Measurements from ENCODE around the gene ST7. TPM values are rescaled to one million over a fixed set of nuclear protein-coding genes. Genes with fewer than 3 reads are reported as not detected.

Gene ST7
- total and polyA plus RNA-seq, 2 experiments from 2014 or later = 9.9 to 18.3 TPM

DNA sequence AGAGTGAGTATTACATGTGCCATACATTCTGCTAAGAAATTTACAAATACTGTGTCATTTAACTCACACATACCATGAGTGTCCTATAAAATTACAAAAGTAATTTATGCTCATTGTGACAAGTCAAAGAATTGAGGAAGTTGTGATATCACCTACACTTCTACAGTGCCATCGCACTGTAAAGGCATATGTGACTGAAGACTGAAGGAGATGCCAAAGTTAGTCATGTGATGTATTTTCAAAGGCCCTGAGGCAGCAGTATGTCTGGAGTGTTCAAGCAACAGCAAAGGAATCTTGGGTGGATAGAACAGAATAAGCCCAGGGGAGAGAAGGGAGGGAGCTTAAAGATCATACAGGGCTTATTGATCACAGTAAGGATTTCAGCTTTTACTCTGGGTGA is 192.8 kb downstream of the ST7 start:
- Mint-ChIP-seq H3K36me3 (ENCODE audit: low read depth) (peaks cover 4% of the 10 kb centered on the region), H3K4me1 (peaks cover 50% of the 10 kb centered on the region), H3K27me3 (ENCODE audit: insufficient read depth, low read depth, poor library complexity) (no peaks in the 10 kb centered on the region), H3K9me3 (no peaks in the 10 kb centered on the region), H3K4me3 (no peak overlapping the region), H3K27ac (peak overlapping the region; percentile 8)
- no peaks in the 10 kb centered on the region for H4K20me1 ChIP-seq (replicated peaks; ENCODE audit: insufficient read depth)
- H3F3A ChIP-seq (replicated peaks; ENCODE audit: low read depth) = no peaks in the 10 kb centered on the region
- H3K27me3 ChIP-seq (ENCODE audit: insufficient read depth) = no peaks in the 10 kb centered on the region
- no peaks in the 10 kb centered on the region for H3K79me2 ChIP-seq (replicated peaks; ENCODE audit: insufficient read depth)
- no peak overlapping the region for H3K4me2 ChIP-seq
- no peaks in the 10 kb centered on the region for H3K36me3 ChIP-seq (ENCODE audit: insufficient read depth)
- DNase-seq (ENCODE audit: low spot score) (no peak), ATAC-seq (no peak)
- H3K4me1 ChIP-seq (ENCODE audit: insufficient read depth) = peaks cover 36% of the 10 kb centered on the region
- no peak overlapping the region for H3K4me3 ChIP-seq
- TF ChIP-seq, protein P1, sequence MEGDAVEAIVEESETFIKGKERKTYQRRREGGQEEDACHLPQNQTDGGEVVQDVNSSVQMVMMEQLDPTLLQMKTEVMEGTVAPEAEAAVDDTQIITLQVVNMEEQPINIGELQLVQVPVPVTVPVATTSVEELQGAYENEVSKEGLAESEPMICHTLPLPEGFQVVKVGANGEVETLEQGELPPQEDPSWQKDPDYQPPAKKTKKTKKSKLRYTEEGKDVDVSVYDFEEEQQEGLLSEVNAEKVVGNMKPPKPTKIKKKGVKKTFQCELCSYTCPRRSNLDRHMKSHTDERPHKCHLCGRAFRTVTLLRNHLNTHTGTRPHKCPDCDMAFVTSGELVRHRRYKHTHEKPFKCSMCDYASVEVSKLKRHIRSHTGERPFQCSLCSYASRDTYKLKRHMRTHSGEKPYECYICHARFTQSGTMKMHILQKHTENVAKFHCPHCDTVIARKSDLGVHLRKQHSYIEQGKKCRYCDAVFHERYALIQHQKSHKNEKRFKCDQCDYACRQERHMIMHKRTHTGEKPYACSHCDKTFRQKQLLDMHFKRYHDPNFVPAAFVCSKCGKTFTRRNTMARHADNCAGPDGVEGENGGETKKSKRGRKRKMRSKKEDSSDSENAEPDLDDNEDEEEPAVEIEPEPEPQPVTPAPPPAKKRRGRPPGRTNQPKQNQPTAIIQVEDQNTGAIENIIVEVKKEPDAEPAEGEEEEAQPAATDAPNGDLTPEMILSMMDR (conservative IDR thresholded peaks at IDR 0.05; ENCODE audit: low read depth in 2 of 2) = no peak
- TF ChIP-seq POLR2AphosphoS5 (IDR thresholded peaks at IDR 0.05; ENCODE audit: low read depth) = no peak
- no peak for TF ChIP-seq STAT1 (IDR thresholded peaks at IDR 0.05; ENCODE audit: unreplicated experiment)
- TF ChIP-seq CREB1 (CRISPR knock-in tag; IDR thresholded peaks at IDR 0.05; ENCODE audit: low read depth) = no peak
- TF ChIP-seq JUNB (IDR thresholded peaks at IDR 0.05; ENCODE audit: unreplicated experiment) = no peak
- no peak for TF ChIP-seq ZNF331 (CRISPR knock-in tag; IDR thresholded peaks at IDR 0.05; ENCODE audit: low read depth)
- no peak for TF ChIP-seq ZNF114 (CRISPR knock-in tag; IDR thresholded peaks at IDR 0.05)
- TF ChIP-seq EZH2phosphoT487 (IDR thresholded peaks at IDR 0.05; ENCODE audit: unreplicated experiment) = no peak
- TF ChIP-seq, protein P2, sequence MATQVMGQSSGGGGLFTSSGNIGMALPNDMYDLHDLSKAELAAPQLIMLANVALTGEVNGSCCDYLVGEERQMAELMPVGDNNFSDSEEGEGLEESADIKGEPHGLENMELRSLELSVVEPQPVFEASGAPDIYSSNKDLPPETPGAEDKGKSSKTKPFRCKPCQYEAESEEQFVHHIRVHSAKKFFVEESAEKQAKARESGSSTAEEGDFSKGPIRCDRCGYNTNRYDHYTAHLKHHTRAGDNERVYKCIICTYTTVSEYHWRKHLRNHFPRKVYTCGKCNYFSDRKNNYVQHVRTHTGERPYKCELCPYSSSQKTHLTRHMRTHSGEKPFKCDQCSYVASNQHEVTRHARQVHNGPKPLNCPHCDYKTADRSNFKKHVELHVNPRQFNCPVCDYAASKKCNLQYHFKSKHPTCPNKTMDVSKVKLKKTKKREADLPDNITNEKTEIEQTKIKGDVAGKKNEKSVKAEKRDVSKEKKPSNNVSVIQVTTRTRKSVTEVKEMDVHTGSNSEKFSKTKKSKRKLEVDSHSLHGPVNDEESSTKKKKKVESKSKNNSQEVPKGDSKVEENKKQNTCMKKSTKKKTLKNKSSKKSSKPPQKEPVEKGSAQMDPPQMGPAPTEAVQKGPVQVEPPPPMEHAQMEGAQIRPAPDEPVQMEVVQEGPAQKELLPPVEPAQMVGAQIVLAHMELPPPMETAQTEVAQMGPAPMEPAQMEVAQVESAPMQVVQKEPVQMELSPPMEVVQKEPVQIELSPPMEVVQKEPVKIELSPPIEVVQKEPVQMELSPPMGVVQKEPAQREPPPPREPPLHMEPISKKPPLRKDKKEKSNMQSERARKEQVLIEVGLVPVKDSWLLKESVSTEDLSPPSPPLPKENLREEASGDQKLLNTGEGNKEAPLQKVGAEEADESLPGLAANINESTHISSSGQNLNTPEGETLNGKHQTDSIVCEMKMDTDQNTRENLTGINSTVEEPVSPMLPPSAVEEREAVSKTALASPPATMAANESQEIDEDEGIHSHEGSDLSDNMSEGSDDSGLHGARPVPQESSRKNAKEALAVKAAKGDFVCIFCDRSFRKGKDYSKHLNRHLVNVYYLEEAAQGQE (IDR thresholded peaks at IDR 0.05; ENCODE audit: unreplicated experiment) = no peak
- no peak for TF ChIP-seq EZH2 (IDR thresholded peaks at IDR 0.05; ENCODE audit: low read depth, unreplicated experiment)
- H3K27ac ChIP-seq (ENCODE audit: low read depth) = peak overlapping the region; percentile 27; the same call in 1 of the 2 replicates
- H2AFZ ChIP-seq = no peak overlapping the region
- no peaks in the 10 kb centered on the region for H3K9me2 ChIP-seq (ENCODE audit: insufficient read depth)

DNA sequence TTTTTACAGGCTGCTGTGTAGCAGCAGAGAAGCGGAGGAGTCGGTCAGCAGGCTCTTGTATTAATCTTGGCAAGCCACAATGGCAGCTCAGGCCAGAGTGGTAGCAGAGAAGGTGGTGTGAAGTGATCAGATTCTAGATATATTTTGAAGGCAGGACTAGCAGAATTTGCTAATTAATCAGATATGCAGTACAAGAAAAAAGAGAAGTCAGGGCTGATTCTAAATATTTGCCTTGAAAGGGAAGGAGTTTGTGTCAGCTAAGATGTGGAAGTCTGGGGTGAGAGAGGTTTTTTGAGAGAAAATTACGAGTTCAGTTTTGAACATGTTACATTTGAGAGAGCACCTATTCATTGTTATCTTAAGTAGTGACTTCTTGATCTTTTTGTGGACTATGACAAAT is 193.2 kb downstream of the ST7 start:
- Mint-ChIP-seq H3K27ac (peak overlapping the region; percentile 8; the same call in 1 of the 2 replicates), H3K4me3 (no peak overlapping the region), H3K36me3 (ENCODE audit: low read depth) (peaks cover 4% of the 10 kb centered on the region), H3K9me3 (no peaks in the 10 kb centered on the region), H3K4me1 (peaks cover 47% of the 10 kb centered on the region), H3K27me3 (ENCODE audit: insufficient read depth, low read depth, poor library complexity) (no peaks in the 10 kb centered on the region)
- no peaks in the 10 kb centered on the region for H3K79me2 ChIP-seq (replicated peaks; ENCODE audit: insufficient read depth)
- H3K27me3 ChIP-seq (ENCODE audit: insufficient read depth) = no peaks in the 10 kb centered on the region
- no peaks in the 10 kb centered on the region for H3K36me3 ChIP-seq (ENCODE audit: insufficient read depth)
- DNase-seq (ENCODE audit: low spot score) (no peak), ATAC-seq (no peak)
- H3K27ac ChIP-seq (ENCODE audit: low read depth) = peak overlapping the region; percentile 27; the same call in 1 of the 2 replicates
- no peaks in the 10 kb centered on the region for H3K9me2 ChIP-seq (ENCODE audit: insufficient read depth)
- H3K4me1 ChIP-seq (ENCODE audit: insufficient read depth) = peaks cover 31% of the 10 kb centered on the region
- no peaks in the 10 kb centered on the region for H3F3A ChIP-seq (replicated peaks; ENCODE audit: low read depth)
- H3K4me3 ChIP-seq = no peak overlapping the region
- no peak overlapping the region for H3K4me2 ChIP-seq
- H2AFZ ChIP-seq = no peak overlapping the region
- no peaks in the 10 kb centered on the region for H4K20me1 ChIP-seq (replicated peaks; ENCODE audit: insufficient read depth)
- TF ChIP-seq ZNF114 (CRISPR knock-in tag; IDR thresholded peaks at IDR 0.05) = no peak
- TF ChIP-seq, protein P2 (IDR thresholded peaks at IDR 0.05; ENCODE audit: unreplicated experiment) = no peak
- TF ChIP-seq NANOG (IDR thresholded peaks at IDR 0.05; ENCODE audit: borderline replicate concordance) = no peak
- TF ChIP-seq STAT1 (IDR thresholded peaks at IDR 0.05; ENCODE audit: unreplicated experiment) = no peak
- TF ChIP-seq, protein P1 (conservative IDR thresholded peaks at IDR 0.05; ENCODE audit: low read depth in 2 of 2) = no peak
